EL (cell line): ENCODE data around the gene MRPL55.
A peak's percentile ranks its signal among the peaks of the same experiment; 100 is the strongest.

Experiments used
- DNase-seq: peaks from one replicate; pipeline ENCODE4 v3.0.0-alpha.2; 2016

MRPL55 gene

GRCh38 chr1:228066416-228066815 is 42.7 kb downstream of the MRPL55 start:
- DNase-seq: no peak

- DNase-seq: no peak
These were observed 43.4 kb downstream of the MRPL55 start for GRCh38 chr1:228065543-228066347.

- no peak for DNase-seq
These were observed 44.2 kb downstream of the MRPL55 start for GRCh38 chr1:228064741-228065542.

GRCh38 chr1:228064296-228064695 is 44.8 kb downstream of the MRPL55 start:
- DNase-seq: no peak

GRCh38 chr1:228063251-228064191 is 45.6 kb downstream of the MRPL55 start:
- DNase-seq: no peak

- DNase-seq: no peak
These were observed 46.3 kb downstream of the MRPL55 start for GRCh38 chr1:228062812-228063211.

- no peak for DNase-seq
These were observed 46.9 kb downstream of the MRPL55 start for GRCh38 chr1:228062085-228062791.

GRCh38 chr1:228061411-228062084 is 47.6 kb downstream of the MRPL55 start:
- no peak for DNase-seq

- peak; percentile 42 for DNase-seq
These were observed 48.5 kb downstream of the MRPL55 start for GRCh38 chr1:228060458-228061190.

GRCh38 chr1:228059634-228060457 is 49.3 kb downstream of the MRPL55 start:
- DNase-seq: peak; percentile 64

GRCh38 chr1:228058949-228059633 is 50.0 kb downstream of the MRPL55 start:
- no peak for DNase-seq

GRCh38 chr1:228058172-228058948 is 50.7 kb downstream of the MRPL55 start:
- DNase-seq: no peak
